HG03378 (cell line): ENCODE results near the gene SECISBP2.

Experiments used
- ATAC-seq: cut with Tn5 transposase; IDR thresholded peaks from one replicate; pipeline ENCODE4 v1.9.1; 2021; ENCODE audit warnings: mild to moderate bottlenecking, moderate library complexity; ENCODE audit not compliant: unreplicated experiment

The SECISBP2 gene

DNA sequence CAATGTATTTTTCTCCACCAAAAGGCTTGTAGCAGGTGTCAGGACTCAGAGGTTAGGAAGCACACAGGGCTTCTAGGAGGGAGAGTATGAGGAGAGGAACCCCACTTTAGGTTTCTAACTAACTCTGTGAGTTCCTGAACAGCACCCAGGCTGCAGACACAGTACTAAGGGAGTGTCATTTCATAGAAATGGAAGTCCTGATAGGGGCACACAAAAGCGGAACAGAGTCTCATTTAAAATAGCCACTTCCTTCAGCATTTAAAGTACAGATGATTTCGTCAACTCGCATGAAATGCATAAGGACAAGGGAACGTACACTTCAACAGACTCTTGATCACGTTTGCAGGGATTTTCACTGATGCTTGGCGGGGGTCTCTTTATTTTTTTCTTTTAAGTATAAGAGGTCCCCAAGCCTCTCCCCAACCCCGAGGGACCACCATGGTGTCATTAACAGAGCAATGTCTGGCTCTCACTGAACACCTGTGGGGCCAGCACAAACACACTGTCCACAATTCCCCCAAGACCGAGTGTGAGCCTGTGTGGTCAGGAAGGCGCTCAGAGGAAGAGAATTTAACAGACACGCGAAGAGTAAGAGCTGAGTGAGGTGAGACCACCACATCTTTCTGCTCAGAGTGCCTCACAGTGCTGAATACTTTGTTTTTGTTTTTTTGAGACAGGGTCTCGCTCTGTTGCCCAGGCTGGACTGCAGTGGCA is 82.3 kb downstream of the SECISBP2 start:
- ATAC-seq: peak; percentile 85

DNA sequence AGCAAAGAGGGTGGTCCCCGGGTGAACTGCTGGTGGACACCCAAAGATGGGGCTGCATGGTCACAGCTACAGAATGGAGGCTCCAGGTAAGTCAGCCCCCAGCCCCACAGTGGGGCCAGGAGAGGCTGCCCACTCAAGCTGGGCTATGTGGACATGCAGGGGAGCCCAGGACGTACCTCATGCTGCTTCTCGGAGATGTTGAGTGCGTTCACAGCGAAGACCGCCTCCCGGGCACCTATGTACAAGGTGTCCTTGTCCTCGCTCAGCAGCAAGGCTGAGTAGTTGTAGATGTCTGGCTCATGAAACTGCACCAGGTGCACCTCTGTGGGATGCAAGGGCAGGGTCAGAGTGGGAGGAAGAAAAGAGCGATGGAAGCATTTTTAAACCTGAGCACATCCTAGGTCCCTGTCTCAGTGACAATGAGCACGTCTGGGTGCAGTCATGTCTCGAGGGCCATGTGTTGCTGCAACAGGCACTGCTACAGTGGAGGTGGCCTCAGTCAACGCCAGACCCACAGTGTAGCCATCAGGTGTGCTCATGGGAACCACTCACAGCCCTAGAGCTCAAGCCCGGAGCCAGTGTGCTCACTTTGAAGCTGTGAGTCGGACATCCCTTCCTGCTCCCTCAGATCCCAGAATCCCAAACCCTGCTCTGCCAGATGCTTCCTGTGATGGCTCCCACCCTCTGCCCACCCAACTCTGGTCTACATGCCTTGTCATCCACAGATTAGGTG is 84.6 kb downstream of the SECISBP2 start:
- ATAC-seq: no peak

DNA sequence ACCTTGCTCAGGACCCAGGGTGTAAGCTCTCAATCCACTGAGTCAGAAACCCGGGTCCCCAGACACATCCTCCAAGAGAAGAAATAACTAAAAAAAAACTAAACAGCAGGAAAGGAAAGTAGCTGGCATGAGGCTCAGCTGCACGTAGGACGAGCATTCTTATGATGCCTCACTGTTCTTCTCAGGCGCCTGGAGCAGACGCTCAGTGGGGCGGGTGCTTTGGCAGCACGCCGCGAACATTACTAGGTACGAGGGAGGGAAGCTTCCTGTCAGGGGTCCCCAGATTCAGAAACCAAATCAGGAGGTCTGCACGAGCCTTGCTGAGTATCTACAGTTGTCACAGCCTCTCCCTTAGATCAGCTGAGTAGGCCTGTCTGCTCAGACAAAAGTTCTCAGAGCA is 85.8 kb downstream of the SECISBP2 start:
- ATAC-seq: no peak

DNA sequence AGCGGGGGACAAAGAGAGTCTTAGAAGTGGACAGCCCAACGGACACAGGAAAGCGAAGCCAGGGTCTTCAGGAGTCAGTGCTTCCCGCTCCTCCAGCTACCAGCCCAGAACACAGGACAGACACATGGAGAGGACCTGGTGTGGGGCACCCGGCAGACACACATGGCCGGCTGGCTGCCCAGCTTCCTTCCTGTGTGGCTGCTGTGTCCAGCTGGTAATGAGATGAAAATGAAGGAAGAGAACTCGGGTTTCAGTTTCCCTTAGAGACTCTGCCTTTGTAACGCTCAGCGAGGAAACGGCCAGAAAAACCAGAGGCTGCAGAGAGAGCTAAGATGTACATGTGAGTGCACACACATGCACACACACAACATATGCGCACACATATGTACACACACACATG is 87.5 kb downstream of the SECISBP2 start:
- peak; percentile 49 for ATAC-seq

DNA sequence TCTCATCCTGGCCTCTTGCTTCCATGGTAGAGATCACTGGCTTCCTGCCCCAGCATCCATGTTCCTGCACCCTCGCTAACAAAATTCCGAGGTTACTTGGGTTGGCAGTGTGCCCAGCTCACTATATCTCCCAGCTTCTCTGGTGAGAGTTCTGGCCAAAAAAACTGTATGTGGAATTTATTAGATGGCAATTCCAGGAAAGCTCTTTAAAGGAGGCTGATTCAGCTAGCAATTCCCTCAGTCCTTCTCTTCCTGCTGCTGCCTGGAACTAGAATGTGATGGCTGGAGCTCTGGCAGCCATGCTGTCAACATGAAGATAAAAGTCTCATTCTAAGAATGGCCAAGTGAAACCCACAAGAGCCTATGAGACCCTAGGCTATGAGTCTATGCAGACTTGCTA is 88.8 kb downstream of the SECISBP2 start:
- no peak for ATAC-seq

DNA sequence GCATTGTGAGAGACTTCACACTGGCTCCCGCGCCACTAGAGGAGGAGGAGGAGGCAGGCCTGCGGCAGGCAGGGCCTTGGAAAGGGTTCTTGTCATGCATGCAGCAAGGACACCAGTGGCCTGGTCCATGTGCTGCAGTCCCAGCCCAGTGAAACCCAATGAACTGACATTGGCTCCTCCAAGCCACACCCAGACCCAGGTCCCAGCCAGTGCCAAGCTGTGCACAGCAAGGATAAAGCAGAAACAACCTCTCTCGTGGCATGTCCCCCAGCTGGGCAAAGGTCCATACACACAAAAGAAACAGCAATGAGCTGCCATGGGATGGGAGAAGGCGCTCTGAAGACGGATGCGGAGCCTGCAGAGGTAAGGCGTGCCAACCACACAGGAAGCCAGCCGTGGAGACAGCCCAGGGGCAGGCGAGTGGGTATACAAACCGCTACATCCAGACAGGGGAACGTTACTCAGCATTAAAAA is 90.4 kb downstream of the SECISBP2 start:
- ATAC-seq: no peak
